Esophagus mucosa (tissue), 1 donor: ENCODE data around the gene CPEB4. TPM values are rescaled to one million over a fixed set of nuclear protein-coding genes. Genes with fewer than 3 reads are reported as not detected.
A peak's percentile ranks its signal among the peaks of the same experiment; 100 is the strongest.

Experiments
- ATAC-seq: fragments of 200-7000 bp; cut with Tn5 transposase; one replicate; pipeline ENCODE4 v1.9.1; 2020
- total RNA-seq: library from RNA; stranded (reverse); gene quantifications from one replicate; pipeline ENCODE4 v1.2.4, GENCODE V29; 2023
- donor health status: DM: yes; HTN: yes; CAD: no.

Gene CPEB4
- total RNA-seq, 1 donor from 2014 or later = 38.5 TPM

- ATAC-seq = no peak
Measured at GRCh38 chr5:173953528-173954090, 65.5 kb downstream of the CPEB4 start.

GRCh38 chr5:173954671-173955521 is 66.7 kb downstream of the CPEB4 start:
- no peak for ATAC-seq

GRCh38 chr5:173960986-173961385 is 72.8 kb downstream of the CPEB4 start:
- no peak for ATAC-seq

- no peak for ATAC-seq
Measured at GRCh38 chr5:173961418-173961817, 73.3 kb downstream of the CPEB4 start.

- ATAC-seq = no peak
Measured at GRCh38 chr5:173962436-173962972, 74.4 kb downstream of the CPEB4 start.

GRCh38 chr5:173963182-173963838 is 75.2 kb downstream of the CPEB4 start:
- peak; percentile 58 for ATAC-seq

GRCh38 chr5:173963867-173964441 is 75.8 kb downstream of the CPEB4 start:
- peak; percentile 32 for ATAC-seq

GRCh38 chr5:173964506-173964905 is 76.4 kb downstream of the CPEB4 start:
- ATAC-seq = peak; percentile 22

- ATAC-seq = no peak
Measured at GRCh38 chr5:173967241-173967640, 79.1 kb downstream of the CPEB4 start.

GRCh38 chr5:173968154-173968797 is 80.1 kb downstream of the CPEB4 start:
- no peak for ATAC-seq

- no peak for ATAC-seq
Measured at GRCh38 chr5:173969167-173970049, 81.3 kb downstream of the CPEB4 start.

- no peak for ATAC-seq
Measured at GRCh38 chr5:173970878-173971650, 82.9 kb downstream of the CPEB4 start.

- no peak for ATAC-seq
Measured at GRCh38 chr5:173971681-173972345, 83.7 kb downstream of the CPEB4 start.

GRCh38 chr5:173972607-173972924 is 84.4 kb downstream of the CPEB4 start:
- ATAC-seq = no peak

- peak; percentile 75 for ATAC-seq
Measured at GRCh38 chr5:173972925-173973615, 84.9 kb downstream of the CPEB4 start.

GRCh38 chr5:173973616-173973969 is 85.4 kb downstream of the CPEB4 start:
- ATAC-seq = peak; percentile 53

- ATAC-seq = peak; percentile 39
Measured at GRCh38 chr5:173974688-173975239, 86.6 kb downstream of the CPEB4 start.

- ATAC-seq = no peak
Measured at GRCh38 chr5:173981185-173981761, 93.1 kb downstream of the CPEB4 start.

GRCh38 chr5:173984218-173984617 is 96.1 kb downstream of the CPEB4 start:
- ATAC-seq = no peak
